Chondrocyte (in vitro differentiated cells): ENCODE measurements around the gene CDAN1. TPM values are rescaled to one million over a fixed set of nuclear protein-coding genes. Genes with fewer than 3 reads are reported as not detected.

Experiments used
- DNase-seq: peaks from one replicate; pipeline ENCODE4 v3.0.0; 2021; ENCODE audit warnings: mixed read lengths, low spot score
- H3K27ac Mint-ChIP-seq: one replicate; pipeline ENCODE4 v1.8.0; 2021; ENCODE audit warnings: mild to moderate bottlenecking, moderate library complexity, mixed read lengths; ENCODE audit not compliant: unreplicated experiment
- H3K27me3 Mint-ChIP-seq: 2 replicates; pipeline ENCODE4 v1.8.0; 2021; ENCODE audit warnings: low read depth, mixed read lengths
- H3K36me3 Mint-ChIP-seq: 2 replicates; pipeline ENCODE4 v1.8.0; 2021; ENCODE audit warnings: low read depth, mixed read lengths
- H3K4me1 Mint-ChIP-seq: 2 replicates; pipeline ENCODE4 v1.8.0; 2021; ENCODE audit warnings: low read depth, mild to moderate bottlenecking, mixed read lengths
- H3K4me3 Mint-ChIP-seq: one replicate; pipeline ENCODE4 v1.8.0; 2021; ENCODE audit warnings: mild to moderate bottlenecking, moderate library complexity, mixed read lengths; ENCODE audit not compliant: unreplicated experiment
- H3K9me3 Mint-ChIP-seq: 2 replicates; pipeline ENCODE4 v1.8.0; 2021; ENCODE audit warnings: low read depth, mixed read lengths
- total RNA-seq: library from RNA; stranded (reverse); gene quantifications from 3 replicates; pipeline ENCODE4 v1.2.1, GENCODE V29; 2021
- TF ChIP-seq, protein P1 (sequence below): fragments of 200-600 bp; sonication (generic); IDR thresholded peaks from 2 replicates; pipeline ENCODE4 v1.5.0; 2021; ENCODE audit warnings: antibody characterized with exemption, mild to moderate bottlenecking, moderate library complexity

Gene CDAN1
- total RNA-seq, 1 donor from 2014 or later, result 15.7 TPM

- no peak overlapping the region for H3K4me3 Mint-ChIP-seq
Measured at GRCh38 chr15:42710662-42711061, 26.3 kb downstream of the CDAN1 start.

GRCh38 chr15:42707873-42708544 is 28.9 kb downstream of the CDAN1 start:
- Mint-ChIP-seq H3K36me3 (peaks cover 2% of the 10 kb centered on the region), H3K4me3 (no peak overlapping the region), H3K4me1 (peaks cover 6% of the 10 kb centered on the region), H3K27ac (no peak overlapping the region), H3K27me3 (no peaks in the 10 kb centered on the region), H3K9me3 (no peaks in the 10 kb centered on the region)
- DNase-seq, result no peak
- TF ChIP-seq, protein P1, sequence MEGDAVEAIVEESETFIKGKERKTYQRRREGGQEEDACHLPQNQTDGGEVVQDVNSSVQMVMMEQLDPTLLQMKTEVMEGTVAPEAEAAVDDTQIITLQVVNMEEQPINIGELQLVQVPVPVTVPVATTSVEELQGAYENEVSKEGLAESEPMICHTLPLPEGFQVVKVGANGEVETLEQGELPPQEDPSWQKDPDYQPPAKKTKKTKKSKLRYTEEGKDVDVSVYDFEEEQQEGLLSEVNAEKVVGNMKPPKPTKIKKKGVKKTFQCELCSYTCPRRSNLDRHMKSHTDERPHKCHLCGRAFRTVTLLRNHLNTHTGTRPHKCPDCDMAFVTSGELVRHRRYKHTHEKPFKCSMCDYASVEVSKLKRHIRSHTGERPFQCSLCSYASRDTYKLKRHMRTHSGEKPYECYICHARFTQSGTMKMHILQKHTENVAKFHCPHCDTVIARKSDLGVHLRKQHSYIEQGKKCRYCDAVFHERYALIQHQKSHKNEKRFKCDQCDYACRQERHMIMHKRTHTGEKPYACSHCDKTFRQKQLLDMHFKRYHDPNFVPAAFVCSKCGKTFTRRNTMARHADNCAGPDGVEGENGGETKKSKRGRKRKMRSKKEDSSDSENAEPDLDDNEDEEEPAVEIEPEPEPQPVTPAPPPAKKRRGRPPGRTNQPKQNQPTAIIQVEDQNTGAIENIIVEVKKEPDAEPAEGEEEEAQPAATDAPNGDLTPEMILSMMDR, result no peak

More at GRCh38 chr15:42710662-42711061, 26.3 kb downstream of the CDAN1 start:
- Mint-ChIP-seq H3K9me3 (no peaks in the 10 kb centered on the region), H3K27ac (no peak overlapping the region), H3K4me1 (peaks cover 6% of the 10 kb centered on the region), H3K27me3 (no peaks in the 10 kb centered on the region), H3K36me3 (no peaks in the 10 kb centered on the region)
- DNase-seq, result no peak
- TF ChIP-seq, protein P1, result no peak

DNA sequence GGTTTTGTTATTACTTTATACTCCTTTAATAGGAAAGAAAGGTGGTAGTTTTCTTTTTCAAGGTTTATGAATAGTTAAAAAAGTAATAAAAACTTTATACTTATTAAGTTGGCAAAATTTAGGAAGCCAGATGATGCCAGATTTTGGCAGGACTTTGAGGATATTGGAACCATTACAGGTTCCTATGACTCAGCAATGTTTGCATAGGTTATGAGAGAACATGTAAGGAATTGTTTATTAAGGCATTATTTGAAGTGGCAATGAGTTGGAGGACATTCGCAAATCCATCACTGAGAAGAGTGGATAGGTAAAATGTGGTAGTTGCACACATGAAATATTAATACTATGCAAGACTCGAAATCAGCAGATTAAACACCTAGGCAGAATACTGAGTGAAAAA is 29.9 kb downstream of the CDAN1 start:
- DNase-seq, result no peak
- H3K4me1 Mint-ChIP-seq, result peaks cover 6% of the 10 kb centered on the region
- H3K27ac Mint-ChIP-seq, result no peak overlapping the region

DNA sequence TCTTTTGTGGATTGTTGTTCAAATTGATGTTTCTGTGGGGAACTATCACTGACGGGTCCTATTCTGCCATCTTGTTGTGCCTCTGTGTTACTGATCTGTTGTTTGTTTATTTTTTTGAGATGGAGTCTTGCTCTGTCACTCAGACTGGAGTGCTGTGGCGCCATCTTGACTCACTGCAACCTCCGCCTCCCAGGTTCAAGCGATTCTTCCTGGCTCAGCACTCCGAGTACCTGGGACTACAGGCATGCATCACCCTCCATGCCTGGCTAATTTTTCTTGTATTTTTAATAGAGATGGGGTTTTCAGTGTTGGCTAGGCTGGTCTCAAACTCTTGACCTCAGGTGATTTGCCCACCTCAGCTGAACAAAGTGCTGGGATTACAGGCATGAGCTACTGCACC is 31.6 kb downstream of the CDAN1 start:
- Mint-ChIP-seq H3K4me3 (no peak overlapping the region), H3K27me3 (no peaks in the 10 kb centered on the region), H3K27ac (no peak overlapping the region), H3K4me1 (peaks cover 6% of the 10 kb centered on the region), H3K36me3 (peaks cover 14% of the 10 kb centered on the region), H3K9me3 (peaks cover 10% of the 10 kb centered on the region)
- TF ChIP-seq, protein P1, result no peak
- DNase-seq, result no peak

More for the DNA sequence above, 29.9 kb downstream of the CDAN1 start:
- Mint-ChIP-seq H3K27me3 (no peaks in the 10 kb centered on the region), H3K9me3 (no peaks in the 10 kb centered on the region), H3K4me3 (no peak overlapping the region), H3K36me3 (peaks cover 3% of the 10 kb centered on the region)
- TF ChIP-seq, protein P1, result no peak

DNA sequence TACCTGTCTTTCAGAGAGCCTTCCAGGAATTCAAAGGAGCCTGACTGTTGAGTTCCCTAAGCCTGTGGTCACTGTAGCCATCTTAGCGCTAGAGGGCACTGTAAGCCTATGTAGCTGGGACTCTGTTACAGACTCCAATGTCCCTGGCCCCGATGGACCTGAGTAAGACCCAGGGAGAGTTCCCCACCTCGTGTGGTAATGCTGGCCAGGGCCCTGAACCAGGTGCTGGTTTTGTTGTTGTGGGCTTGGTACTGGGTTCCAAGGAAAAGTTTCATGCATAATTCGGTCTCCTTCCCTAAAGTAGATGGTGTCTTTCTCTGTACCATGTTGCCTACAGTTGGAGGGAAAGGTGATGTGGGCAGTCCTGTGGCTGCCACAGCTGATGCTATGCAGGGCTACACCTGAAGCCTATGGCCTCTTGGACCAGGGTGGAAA is 32.4 kb downstream of the CDAN1 start:
- Mint-ChIP-seq H3K27ac (no peak overlapping the region), H3K4me3 (no peak overlapping the region), H3K27me3 (no peaks in the 10 kb centered on the region), H3K9me3 (peaks cover 13% of the 10 kb centered on the region), H3K4me1 (peaks cover 6% of the 10 kb centered on the region), H3K36me3 (peaks cover 17% of the 10 kb centered on the region)
- DNase-seq, result no peak
- TF ChIP-seq, protein P1, result peak; percentile 92
